ENCODE measurements around the gene MGAT1.
"Not testable (repeated sequence)": the region's sequence is repeated elsewhere in the genome, so short reads cannot be mapped to it uniquely, and the experiment has no call there.

Gene MGAT1

GRCh38 chr5:180802325-180803180 lies at the start of gene MGAT1:
Gene MGAT1, minus strand, starts transcription at chr5:180802806. Its CDS starts 9,835 bp downstream, at chr5:180792971.
- DNase-seq (ENCODE audit: low spot score), result peak; percentile 67

- no peak for DNase-seq (ENCODE audit: low spot score)
These were observed 48.0 kb upstream of the MGAT1 start for GRCh38 chr5:180850434-180851078.

- no peak for DNase-seq (ENCODE audit: low spot score)
These were observed 47.2 kb upstream of the MGAT1 start for GRCh38 chr5:180849827-180850226.

- no peak for DNase-seq (ENCODE audit: low spot score)
These were observed 46.3 kb upstream of the MGAT1 start for GRCh38 chr5:180848878-180849277.

- no peak for DNase-seq (ENCODE audit: low spot score)
These were observed 45.7 kb upstream of the MGAT1 start for GRCh38 chr5:180848265-180848664.

GRCh38 chr5:180847026-180847425 lies 44.4 kb upstream of the MGAT1 start:
- no peak for DNase-seq (ENCODE audit: low spot score)

GRCh38 chr5:180844858-180845257 lies 42.3 kb upstream of the MGAT1 start:
- DNase-seq (ENCODE audit: low spot score), result no peak

- no peak for DNase-seq (ENCODE audit: low spot score)
These were observed 41.8 kb upstream of the MGAT1 start for GRCh38 chr5:180844432-180844831.

GRCh38 chr5:180839935-180840334 lies 37.3 kb upstream of the MGAT1 start:
- no peak for DNase-seq (ENCODE audit: low spot score)

- DNase-seq (ENCODE audit: low spot score), result no peak
These were observed 36.6 kb upstream of the MGAT1 start for GRCh38 chr5:180839227-180839626.

GRCh38 chr5:180837478-180837877 lies 34.9 kb upstream of the MGAT1 start:
- no peak for DNase-seq (ENCODE audit: low spot score)

GRCh38 chr5:180832638-180833068 lies 30.0 kb upstream of the MGAT1 start:
- DNase-seq (ENCODE audit: low spot score), result peak; percentile 62

GRCh38 chr5:180831139-180832093 lies 28.8 kb upstream of the MGAT1 start:
- peak; percentile 72 for DNase-seq (ENCODE audit: low spot score)

- DNase-seq (ENCODE audit: low spot score), result peak; percentile 76
These were observed 27.9 kb upstream of the MGAT1 start for GRCh38 chr5:180830253-180831138.

GRCh38 chr5:180829726-180830125 lies 27.1 kb upstream of the MGAT1 start:
- DNase-seq (ENCODE audit: low spot score), result no peak

GRCh38 chr5:180828756-180829531 lies 26.3 kb upstream of the MGAT1 start:
- not testable (repeated sequence) for DNase-seq (ENCODE audit: low spot score)

GRCh38 chr5:180827374-180827773 lies 24.8 kb upstream of the MGAT1 start:
- not testable (repeated sequence) for DNase-seq (ENCODE audit: low spot score)

- no peak for DNase-seq (ENCODE audit: low spot score)
These were observed 23.3 kb upstream of the MGAT1 start for GRCh38 chr5:180825768-180826525.

GRCh38 chr5:180824630-180825476 lies 22.2 kb upstream of the MGAT1 start:
- DNase-seq (ENCODE audit: low spot score), result no peak
